ENCODE results near the gene ZNF85. TPM values are rescaled to one million over a fixed set of nuclear protein-coding genes. Genes with fewer than 3 reads are reported as not detected.

The ZNF85 gene
- total RNA-seq, 1 experiment from 2014 or later: 26.8 TPM

GRCh38 chr19:20925481-20925880, 2.4 kb downstream of the ZNF85 start:
- Histone ChIP-seq H2BK15ac (ENCODE audit: low read depth, low read length) (no peak overlapping the region), H4K5ac (ENCODE audit: insufficient read length, low read depth, low read length) (no peak overlapping the region), H3K9me3 (ENCODE audit: control insufficient read depth, low read depth, low read length) (no peaks in the 10 kb centered on the region), H3T11ph (ENCODE audit: low read length) (no peak overlapping the region), H3K79me1 (ENCODE audit: insufficient read depth, low read depth, low read length, poor library complexity, severe bottlenecking) (peaks cover 10% of the 10 kb centered on the region), H4K91ac (ENCODE audit: insufficient read length, low read depth, low read length) (no peak overlapping the region), H2BK20ac (ENCODE audit: low read depth, low read length, poor library complexity, severe bottlenecking) (no peak overlapping the region), H3K23me2 (ENCODE audit: insufficient read length, low read depth, low read length, poor library complexity, severe bottlenecking) (no peaks in the 10 kb centered on the region), H3K14ac (ENCODE audit: insufficient read depth, low read length) (no peak overlapping the region), H3K4me2 (ENCODE audit: insufficient read depth, insufficient read length, low read length) (no peak overlapping the region), H3K4me1 (ENCODE audit: insufficient read depth, low read length) (no peaks in the 10 kb centered on the region), H2BK5ac (ENCODE audit: insufficient read length, low read length) (no peak overlapping the region), H2BK12ac (ENCODE audit: insufficient read length, low read depth, low read length) (no peak overlapping the region), H3K9ac (ENCODE audit: extremely low read depth, insufficient read length, low read length) (no peak overlapping the region), H2BK120ac (ENCODE audit: low read depth, low read length, poor library complexity, severe bottlenecking) (no peak overlapping the region), H3K4ac (ENCODE audit: low read depth, low read length) (no peak overlapping the region), H4K8ac (replicated peaks; ENCODE audit: insufficient read length, low read depth, low read length) (no peak overlapping the region), H2AK5ac (ENCODE audit: insufficient read length, low read length) (no peak overlapping the region), H3K27ac (ENCODE audit: insufficient read length, low read depth, low read length) (no peak overlapping the region), H3K79me2 (ENCODE audit: insufficient read depth, low read length) (peaks cover 3% of the 10 kb centered on the region; the same call in 1 of the 2 replicates), H2AFZ (ENCODE audit: low read length) (no peak overlapping the region), H3K18ac (ENCODE audit: insufficient read length, low read depth, low read length) (no peak overlapping the region), H3K23ac (ENCODE audit: insufficient read length, low read depth, low read length) (no peak overlapping the region), H3K27me3 (ENCODE audit: insufficient read depth, low read length) (no peaks in the 10 kb centered on the region), H4K20me1 (ENCODE audit: control insufficient read depth, insufficient read depth, insufficient read length) (no peaks in the 10 kb centered on the region), H3K56ac (ENCODE audit: insufficient read length, low read depth, low read length) (no peak overlapping the region)
- TF ChIP-seq, protein P1, sequence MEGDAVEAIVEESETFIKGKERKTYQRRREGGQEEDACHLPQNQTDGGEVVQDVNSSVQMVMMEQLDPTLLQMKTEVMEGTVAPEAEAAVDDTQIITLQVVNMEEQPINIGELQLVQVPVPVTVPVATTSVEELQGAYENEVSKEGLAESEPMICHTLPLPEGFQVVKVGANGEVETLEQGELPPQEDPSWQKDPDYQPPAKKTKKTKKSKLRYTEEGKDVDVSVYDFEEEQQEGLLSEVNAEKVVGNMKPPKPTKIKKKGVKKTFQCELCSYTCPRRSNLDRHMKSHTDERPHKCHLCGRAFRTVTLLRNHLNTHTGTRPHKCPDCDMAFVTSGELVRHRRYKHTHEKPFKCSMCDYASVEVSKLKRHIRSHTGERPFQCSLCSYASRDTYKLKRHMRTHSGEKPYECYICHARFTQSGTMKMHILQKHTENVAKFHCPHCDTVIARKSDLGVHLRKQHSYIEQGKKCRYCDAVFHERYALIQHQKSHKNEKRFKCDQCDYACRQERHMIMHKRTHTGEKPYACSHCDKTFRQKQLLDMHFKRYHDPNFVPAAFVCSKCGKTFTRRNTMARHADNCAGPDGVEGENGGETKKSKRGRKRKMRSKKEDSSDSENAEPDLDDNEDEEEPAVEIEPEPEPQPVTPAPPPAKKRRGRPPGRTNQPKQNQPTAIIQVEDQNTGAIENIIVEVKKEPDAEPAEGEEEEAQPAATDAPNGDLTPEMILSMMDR (conservative IDR thresholded peaks at IDR 0.05): no peak
- H3K4me1 Mint-ChIP-seq: peaks cover 14 to 16% of the 10 kb centered on the region in 2 experiments
- no peak overlapping the region for H3K27ac Mint-ChIP-seq
- H3K27me3 Mint-ChIP-seq (ENCODE audit: low read depth): no peaks in the 10 kb centered on the region; the same call in 1 of the 2 replicates
- peaks cover 0 to 6% of the 10 kb centered on the region in 2 experiments; a peak in 3 of 5 replicates for H3K9me3 Mint-ChIP-seq
- H3K36me3 Mint-ChIP-seq (ENCODE audit: insufficient read depth in 1 of 3, low read depth in 3 of 3): peaks cover 19 to 40% (median 33%) of the 10 kb centered on the region in 3 experiments
- no CpG with 5 or more reads among the region's 2 CpGs for WGBS (ENCODE audit: extremely low coverage, insufficient read length, low lambda C conversion rate)
- no peak overlapping the region; a peak in 1 of 5 replicates for H3K4me3 Mint-ChIP-seq
- DNase-seq: peak; percentile 3
